ENCODE results near the gene SPACA7. TPM values are rescaled to one million over a fixed set of nuclear protein-coding genes. Genes with fewer than 3 reads are reported as not detected.
"Not testable (repeated sequence)": the region's sequence is repeated elsewhere in the genome, so short reads cannot be mapped to it uniquely, and the experiment has no call there.

Gene SPACA7
- total and polyA plus RNA-seq, 12 donors = not detected

- 75 to 83% (median 81%) methylated on average over 14 of the region's 14 CpGs for whole genome bisulfite sequencing, 4 donors
- Histone ChIP-seq H3K27ac (no peak overlapping the region), H3K9me3 (replicated peaks in 1 of 3) (peaks cover 0 to 4% (median 0%) of the 10 kb centered on the region in 3 donors), H3K4me1 (replicated peaks in 1 of 2) (no peaks in the 10 kb centered on the region), H3K27me3 (no peaks in the 10 kb centered on the region), H3K4me3 (no peak overlapping the region), H3K36me3 (replicated peaks in 1 of 2) (no peaks in the 10 kb centered on the region)
- TF ChIP-seq POLR2A (IDR thresholded peaks at IDR 0.05) = no peak
- TF ChIP-seq, protein P1, sequence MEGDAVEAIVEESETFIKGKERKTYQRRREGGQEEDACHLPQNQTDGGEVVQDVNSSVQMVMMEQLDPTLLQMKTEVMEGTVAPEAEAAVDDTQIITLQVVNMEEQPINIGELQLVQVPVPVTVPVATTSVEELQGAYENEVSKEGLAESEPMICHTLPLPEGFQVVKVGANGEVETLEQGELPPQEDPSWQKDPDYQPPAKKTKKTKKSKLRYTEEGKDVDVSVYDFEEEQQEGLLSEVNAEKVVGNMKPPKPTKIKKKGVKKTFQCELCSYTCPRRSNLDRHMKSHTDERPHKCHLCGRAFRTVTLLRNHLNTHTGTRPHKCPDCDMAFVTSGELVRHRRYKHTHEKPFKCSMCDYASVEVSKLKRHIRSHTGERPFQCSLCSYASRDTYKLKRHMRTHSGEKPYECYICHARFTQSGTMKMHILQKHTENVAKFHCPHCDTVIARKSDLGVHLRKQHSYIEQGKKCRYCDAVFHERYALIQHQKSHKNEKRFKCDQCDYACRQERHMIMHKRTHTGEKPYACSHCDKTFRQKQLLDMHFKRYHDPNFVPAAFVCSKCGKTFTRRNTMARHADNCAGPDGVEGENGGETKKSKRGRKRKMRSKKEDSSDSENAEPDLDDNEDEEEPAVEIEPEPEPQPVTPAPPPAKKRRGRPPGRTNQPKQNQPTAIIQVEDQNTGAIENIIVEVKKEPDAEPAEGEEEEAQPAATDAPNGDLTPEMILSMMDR (IDR thresholded peaks at IDR 0.05) = no peak
- intact Hi-C loops (cut with DNase I) = no loop called here
- no peak for DNase-seq
Observed at GRCh38 chr13:112424098-112424497, 47.9 kb downstream of the SPACA7 start.

- Histone ChIP-seq H3K36me3 (replicated peaks in 1 of 2) (no peaks in the 10 kb centered on the region), H3K9me3 (replicated peaks in 1 of 3) (no peaks in the 10 kb centered on the region), H3K4me1 (replicated peaks in 1 of 2) (no peaks in the 10 kb centered on the region), H3K27ac (no peak overlapping the region), H3K27me3 (no peaks in the 10 kb centered on the region), H3K4me3 (no peak overlapping the region)
- TF ChIP-seq, protein P1 (IDR thresholded peaks at IDR 0.05) = no peak
- TF ChIP-seq POLR2A (IDR thresholded peaks at IDR 0.05) = no peak
- DNase-seq = no peak
- intact Hi-C loops (cut with DNase I) = no loop called here
Observed at GRCh38 chr13:112428704-112429103, 52.5 kb downstream of the SPACA7 start.

- Histone ChIP-seq H3K27ac (no peak overlapping the region), H3K4me3 (no peak overlapping the region), H3K36me3 (replicated peaks in 1 of 2) (no peaks in the 10 kb centered on the region), H3K9me3 (replicated peaks in 1 of 3) (no peaks in the 10 kb centered on the region), H3K27me3 (no peaks in the 10 kb centered on the region), H3K4me1 (replicated peaks in 1 of 2) (no peaks in the 10 kb centered on the region)
- WGBS, 4 donors = 61 to 83% (median 67%) methylated on average over 5 of the region's 5 CpGs
- no peak for TF ChIP-seq POLR2A (IDR thresholded peaks at IDR 0.05)
- TF ChIP-seq, protein P1 (IDR thresholded peaks at IDR 0.05) = no peak
- intact Hi-C loops (cut with DNase I) = no loop called here
- peak in 1 of 7 donors; percentile 11 for DNase-seq
Observed at GRCh38 chr13:112431734-112432133, 55.6 kb downstream of the SPACA7 start.

- H3K9me3 ChIP-seq (replicated peaks in 1 of 3); intact Hi-C loops (cut with DNase I); DNase-seq; H3K27ac ChIP-seq; H3K4me1 ChIP-seq (replicated peaks in 1 of 2); H3K4me3 ChIP-seq; H3K27me3 ChIP-seq; H3K36me3 ChIP-seq (replicated peaks in 1 of 2): not testable (repeated sequence)
- WGBS, 4 donors = 53 to 84% (median 63%) methylated on average over 2 to 5 of the region's 5 CpGs
Observed at GRCh38 chr13:112432734-112433133, 56.6 kb downstream of the SPACA7 start.

- 82 to 95% (median 88%) methylated on average over 13 to 16 of the region's 16 CpGs for whole genome bisulfite sequencing, 4 donors
- not testable (repeated sequence) for H3K4me1 ChIP-seq (replicated peaks in 1 of 2); H3K27ac ChIP-seq
Observed at GRCh38 chr13:112433517-112433916, 57.4 kb downstream of the SPACA7 start.

More at GRCh38 chr13:112433517-112433916, 57.4 kb downstream of the SPACA7 start:
- H3K9me3 ChIP-seq (replicated peaks in 1 of 3); intact Hi-C loops (cut with DNase I); H3K36me3 ChIP-seq (replicated peaks in 1 of 2); H3K4me3 ChIP-seq; H3K27me3 ChIP-seq: not testable (repeated sequence)
- DNase-seq = peak in 1 of 7 donors; percentile 23

All from adrenal gland (tissue), 12 donors.